ENCODE results near the gene PPP1R10. TPM values are rescaled to one million over a fixed set of nuclear protein-coding genes. Genes with fewer than 3 reads are reported as not detected.

Gene PPP1R10
- total and polyA plus RNA-seq, 2 of the 13 experiments (the other 11 are each of a cell fraction or from before 2014, with no cell fraction given), result 26.3 to 38.4 TPM

- TF ChIP-seq BORCS8-MEF2B (CRISPR knock-in tag; IDR thresholded peaks at IDR 0.05) (no peak), ZNF550 (CRISPR knock-in tag; IDR thresholded peaks at IDR 0.05; ENCODE audit: borderline replicate concordance) (no peak), ZNF138 (CRISPR knock-in tag; IDR thresholded peaks at IDR 0.05; ENCODE audit: low read depth) (no peak), ZNF883 (CRISPR knock-in tag; IDR thresholded peaks at IDR 0.05; ENCODE audit: not compliant biosample characterization) (no peak), MTERF4 (CRISPR knock-in tag; IDR thresholded peaks at IDR 0.05) (no peak), FOXA3 (CRISPR knock-in tag; IDR thresholded peaks at IDR 0.05) (0 out of 2 replicates have a peak, but pooled peaks have one; percentile 14), ZNF800 (CRISPR knock-in tag; IDR thresholded peaks at IDR 0.05) (0 out of 2 replicates have a peak, but pooled peaks have one; percentile 13), ZIK1 (CRISPR knock-in tag; IDR thresholded peaks at IDR 0.05; ENCODE audit: borderline replicate concordance, low read depth) (no peak), ADNP (CRISPR knock-in tag; IDR thresholded peaks at IDR 0.05) (no peak), MIER3 (CRISPR knock-in tag; IDR thresholded peaks at IDR 0.05; ENCODE audit: borderline replicate concordance) (no peak), ZNF446 (CRISPR knock-in tag; IDR thresholded peaks at IDR 0.05) (no peak), HNRNPK (IDR thresholded peaks at IDR 0.05; ENCODE audit: low read depth, low read length, poor library complexity, severe bottlenecking) (no peak), ZBTB42 (CRISPR knock-in tag; IDR thresholded peaks at IDR 0.05) (no peak), CCAR2 (optimal IDR thresholded peaks at IDR 0.05; ENCODE audit: low read depth, low read length) (no peak), PRMT3 (CRISPR knock-in tag; IDR thresholded peaks at IDR 0.05; ENCODE audit: borderline replicate concordance, low read depth) (no peak), ZNF124 (CRISPR knock-in tag; IDR thresholded peaks at IDR 0.05) (no peak), RELA (CRISPR knock-in tag; IDR thresholded peaks at IDR 0.05) (no peak), ZNF850 (CRISPR knock-in tag; conservative IDR thresholded peaks at IDR 0.05) (no peak)
- TF ChIP-seq, protein P1, sequence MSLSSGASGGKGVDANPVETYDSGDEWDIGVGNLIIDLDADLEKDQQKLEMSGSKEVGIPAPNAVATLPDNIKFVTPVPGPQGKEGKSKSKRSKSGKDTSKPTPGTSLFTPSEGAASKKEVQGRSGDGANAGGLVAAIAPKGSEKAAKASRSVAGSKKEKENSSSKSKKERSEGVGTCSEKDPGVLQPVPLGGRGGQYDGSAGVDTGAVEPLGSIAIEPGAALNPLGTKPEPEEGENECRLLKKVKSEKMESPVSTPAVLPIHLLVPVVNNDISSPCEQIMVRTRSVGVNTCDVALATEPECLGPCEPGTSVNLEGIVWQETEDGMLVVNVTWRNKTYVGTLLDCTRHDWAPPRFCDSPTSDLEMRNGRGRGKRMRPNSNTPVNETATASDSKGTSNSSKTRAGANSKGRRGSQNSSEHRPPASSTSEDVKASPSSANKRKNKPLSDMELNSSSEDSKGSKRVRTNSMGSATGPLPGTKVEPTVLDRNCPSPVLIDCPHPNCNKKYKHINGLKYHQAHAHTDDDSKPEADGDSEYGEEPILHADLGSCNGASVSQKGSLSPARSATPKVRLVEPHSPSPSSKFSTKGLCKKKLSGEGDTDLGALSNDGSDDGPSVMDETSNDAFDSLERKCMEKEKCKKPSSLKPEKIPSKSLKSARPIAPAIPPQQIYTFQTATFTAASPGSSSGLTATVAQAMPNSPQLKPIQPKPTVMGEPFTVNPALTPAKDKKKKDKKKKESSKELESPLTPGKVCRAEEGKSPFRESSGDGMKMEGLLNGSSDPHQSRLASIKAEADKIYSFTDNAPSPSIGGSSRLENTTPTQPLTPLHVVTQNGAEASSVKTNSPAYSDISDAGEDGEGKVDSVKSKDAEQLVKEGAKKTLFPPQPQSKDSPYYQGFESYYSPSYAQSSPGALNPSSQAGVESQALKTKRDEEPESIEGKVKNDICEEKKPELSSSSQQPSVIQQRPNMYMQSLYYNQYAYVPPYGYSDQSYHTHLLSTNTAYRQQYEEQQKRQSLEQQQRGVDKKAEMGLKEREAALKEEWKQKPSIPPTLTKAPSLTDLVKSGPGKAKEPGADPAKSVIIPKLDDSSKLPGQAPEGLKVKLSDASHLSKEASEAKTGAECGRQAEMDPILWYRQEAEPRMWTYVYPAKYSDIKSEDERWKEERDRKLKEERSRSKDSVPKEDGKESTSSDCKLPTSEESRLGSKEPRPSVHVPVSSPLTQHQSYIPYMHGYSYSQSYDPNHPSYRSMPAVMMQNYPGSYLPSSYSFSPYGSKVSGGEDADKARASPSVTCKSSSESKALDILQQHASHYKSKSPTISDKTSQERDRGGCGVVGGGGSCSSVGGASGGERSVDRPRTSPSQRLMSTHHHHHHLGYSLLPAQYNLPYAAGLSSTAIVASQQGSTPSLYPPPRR (CRISPR knock-in tag; IDR thresholded peaks at IDR 0.05; ENCODE audit: borderline replicate concordance), result no peak
- TF ChIP-seq, protein P2, sequence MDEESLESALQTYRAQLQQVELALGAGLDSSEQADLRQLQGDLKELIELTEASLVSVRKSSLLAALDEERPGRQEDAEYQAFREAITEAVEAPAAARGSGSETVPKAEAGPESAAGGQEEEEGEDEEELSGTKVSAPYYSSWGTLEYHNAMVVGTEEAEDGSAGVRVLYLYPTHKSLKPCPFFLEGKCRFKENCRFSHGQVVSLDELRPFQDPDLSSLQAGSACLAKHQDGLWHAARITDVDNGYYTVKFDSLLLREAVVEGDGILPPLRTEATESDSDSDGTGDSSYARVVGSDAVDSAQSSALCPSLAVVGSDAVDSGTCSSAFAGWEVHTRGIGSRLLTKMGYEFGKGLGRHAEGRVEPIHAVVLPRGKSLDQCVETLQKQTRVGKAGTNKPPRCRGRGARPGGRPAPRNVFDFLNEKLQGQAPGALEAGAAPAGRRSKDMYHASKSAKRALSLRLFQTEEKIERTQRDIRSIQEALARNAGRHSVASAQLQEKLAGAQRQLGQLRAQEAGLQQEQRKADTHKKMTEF (CRISPR knock-in tag; IDR thresholded peaks at IDR 0.05), result 0 out of 2 replicates have a peak, but pooled peaks have one; percentile 1
- TF ChIP-seq, protein P3, sequence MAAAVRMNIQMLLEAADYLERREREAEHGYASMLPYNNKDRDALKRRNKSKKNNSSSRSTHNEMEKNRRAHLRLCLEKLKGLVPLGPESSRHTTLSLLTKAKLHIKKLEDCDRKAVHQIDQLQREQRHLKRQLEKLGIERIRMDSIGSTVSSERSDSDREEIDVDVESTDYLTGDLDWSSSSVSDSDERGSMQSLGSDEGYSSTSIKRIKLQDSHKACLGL (CRISPR knock-in tag; IDR thresholded peaks at IDR 0.05), result no peak
Observed at GRCh38 chr6:30618270-30618797, 1.3 kb upstream of the PPP1R10 start (continued).
